ENCODE results near the gene JAML. TPM values are rescaled to one million over a fixed set of nuclear protein-coding genes. Genes with fewer than 3 reads are reported as not detected.

JAML gene, protein sequence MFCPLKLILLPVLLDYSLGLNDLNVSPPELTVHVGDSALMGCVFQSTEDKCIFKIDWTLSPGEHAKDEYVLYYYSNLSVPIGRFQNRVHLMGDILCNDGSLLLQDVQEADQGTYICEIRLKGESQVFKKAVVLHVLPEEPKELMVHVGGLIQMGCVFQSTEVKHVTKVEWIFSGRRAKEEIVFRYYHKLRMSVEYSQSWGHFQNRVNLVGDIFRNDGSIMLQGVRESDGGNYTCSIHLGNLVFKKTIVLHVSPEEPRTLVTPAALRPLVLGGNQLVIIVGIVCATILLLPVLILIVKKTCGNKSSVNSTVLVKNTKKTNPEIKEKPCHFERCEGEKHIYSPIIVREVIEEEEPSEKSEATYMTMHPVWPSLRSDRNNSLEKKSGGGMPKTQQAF
- under 1 TPM in 1 of 2 donors, not detected in 1; under 0.01 TPM for total RNA-seq

GRCh38 chr11:118224511-118225188 is at the start of gene JAML:
Gene JAML, minus strand, starts transcription at chr11:118225011. Its CDS starts 10,145 bp downstream, at chr11:118214866.

GRCh38 chr11:118263695-118264568 is 39.1 kb upstream of the JAML start, which contains the start of gene MPZL2:
Gene MPZL2, minus strand, starts transcription at chr11:118264297. Its CDS starts 144 bp downstream, at chr11:118264153.

GRCh38 chr11:118251858-118252652 is 27.2 kb upstream of the JAML start, which contains the start of gene MPZL3:
Gene MPZL3, minus strand, starts transcription at chr11:118252365. Its CDS starts 71 bp downstream, at chr11:118252294.

GRCh38 chr11:118175993-118176777 is 48.6 kb downstream of the JAML start, which contains the start of gene SCN2B:
Gene SCN2B, minus strand, starts transcription at chr11:118176639. Its CDS starts 208 bp downstream, at chr11:118176431.

DNA sequence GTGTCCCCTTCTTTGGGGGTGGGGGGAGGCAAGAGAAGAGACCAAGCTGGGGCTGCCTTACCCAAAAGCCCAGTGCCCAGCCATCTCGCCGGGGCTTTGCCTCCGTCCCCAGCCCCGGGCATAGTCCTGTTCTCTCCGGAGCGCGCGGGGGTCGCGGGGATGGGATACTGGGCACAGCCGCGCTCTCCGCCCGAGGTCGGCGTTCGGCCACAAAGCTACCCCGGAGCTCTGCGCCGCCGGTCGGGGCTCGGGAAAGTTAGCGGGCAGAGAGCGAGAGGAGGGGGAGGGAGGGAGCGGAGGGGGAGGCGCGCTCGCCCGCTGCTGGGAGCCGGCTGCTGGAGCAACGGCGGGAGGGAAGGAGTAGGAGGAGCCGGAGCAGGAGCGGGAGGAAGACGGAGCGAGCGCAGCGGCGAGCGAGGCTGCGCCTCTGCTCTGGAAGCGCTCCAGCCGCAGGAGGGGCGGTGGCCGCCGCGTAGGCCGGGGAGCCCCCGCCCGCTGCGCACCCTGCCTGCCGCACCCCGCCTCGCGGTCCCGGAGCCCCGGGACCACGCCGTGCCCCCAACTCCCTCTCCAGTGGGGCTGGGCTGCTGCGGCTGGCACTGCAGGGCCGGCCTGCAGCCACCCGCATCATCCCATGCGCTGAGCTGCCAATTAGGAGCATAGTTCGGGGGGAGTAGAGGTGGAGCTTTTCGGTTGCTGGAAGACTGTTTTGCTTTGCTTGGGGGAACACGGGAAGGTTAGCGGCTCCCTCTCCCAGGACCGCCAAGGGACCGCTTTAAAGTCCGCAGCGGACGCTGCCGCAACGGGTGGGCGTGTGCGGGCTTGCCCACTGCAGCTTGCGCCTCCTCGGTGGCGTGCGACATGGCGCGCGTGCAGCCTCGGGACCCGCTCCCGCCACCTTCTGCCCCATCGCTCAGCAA is 72.0 kb downstream of the JAML start, which contains the start of gene SCN4B:
TSS of gene SCN4B (minus strand) at position 272 of the 920 bp plus-strand sequence. CDS start at position 122, 150 bp downstream.

Small RNAs within 50 kb of the gene (small RNA-seq; reads per million reads assigned to genes)
- gene HSPE1P18 = 0 reads per million in 2 donors

Other genes with a start within 250 kb of the JAML start
- gene IL10RA, start 238.6 kb downstream of the JAML start, total RNA-seq = under 1 TPM in 1 of 2 donors, not detected in 1; 0.34 TPM
- not detected for gene TMPRSS4, start 147.9 kb downstream of the JAML start, total RNA-seq
- not detected for gene SMIM35, start 138.0 kb downstream of the JAML start, total RNA-seq
- gene SCN4B, start 72.2 kb downstream of the JAML start, total RNA-seq = not detected
- not detected for gene SCN2B, start 48.4 kb downstream of the JAML start, total RNA-seq
- 1 to 10 TPM in 1 of 2 donors, under 1 TPM in 1; 0.67 to 1.0 TPM for gene MPZL3, start 27.4 kb upstream of the JAML start, total RNA-seq
- gene MPZL2, start 39.3 kb upstream of the JAML start, total RNA-seq = under 1 TPM in 1 of 2 donors, not detected in 1; 0.33 TPM
- not detected for gene CD3E, start 79.7 kb upstream of the JAML start, total RNA-seq
- not detected for gene CD3D, start 117.7 kb upstream of the JAML start, total RNA-seq
- gene CD3G, start 119.3 kb upstream of the JAML start, total RNA-seq = not detected
- 10 to 100 TPM; 45.6 to 46.5 TPM for gene UBE4A, start 134.6 kb upstream of the JAML start, total RNA-seq
- gene ATP5MG, start 176.6 kb upstream of the JAML start, total RNA-seq = 10 to 100 TPM; 29.9 to 43.0 TPM
- gene KMT2A, start 211.5 kb upstream of the JAML start, total RNA-seq = 10 to 100 TPM; 26.5 to 29.6 TPM

All from melanocyte of skin (primary cell).